Memory B cell (primary cell): Measurements from ENCODE around the gene TNS3.

ENCODE experiments used
- ATAC-seq: fragments of 150-1000 bp; cut with Tn5 transposase; 2 replicates; pipeline ENCODE4 v1.10.0; 2021; ENCODE audit warnings: low read depth, mild to moderate bottlenecking, moderate library complexity
- DNase-seq, 2 donors: peaks; one replicate each; pipeline ENCODE4 v3.0.0; 2022; ENCODE audit warnings: low spot score in 2 of 2
- H3K27ac Mint-ChIP-seq: one replicate; pipeline ENCODE4 v1.8.0; 2022; ENCODE audit warnings: mild to moderate bottlenecking, moderate library complexity, mixed read lengths
- H3K27me3 Mint-ChIP-seq: one replicate; pipeline ENCODE4 v1.8.0; 2022; ENCODE audit warnings: mixed read lengths
- H3K36me3 Mint-ChIP-seq: one replicate; pipeline ENCODE4 v1.8.0; 2022; ENCODE audit warnings: mild to moderate bottlenecking, mixed read lengths
- H3K4me1 Mint-ChIP-seq: one replicate; pipeline ENCODE4 v1.8.0; 2022; ENCODE audit warnings: mixed read lengths
- H3K4me3 Mint-ChIP-seq: one replicate; pipeline ENCODE4 v1.8.0; 2022; ENCODE audit warnings: mild to moderate bottlenecking, moderate library complexity, mixed read lengths
- H3K9me3 Mint-ChIP-seq: one replicate; pipeline ENCODE4 v1.8.0; 2022; ENCODE audit warnings: mixed read lengths

The TNS3 gene

DNA sequence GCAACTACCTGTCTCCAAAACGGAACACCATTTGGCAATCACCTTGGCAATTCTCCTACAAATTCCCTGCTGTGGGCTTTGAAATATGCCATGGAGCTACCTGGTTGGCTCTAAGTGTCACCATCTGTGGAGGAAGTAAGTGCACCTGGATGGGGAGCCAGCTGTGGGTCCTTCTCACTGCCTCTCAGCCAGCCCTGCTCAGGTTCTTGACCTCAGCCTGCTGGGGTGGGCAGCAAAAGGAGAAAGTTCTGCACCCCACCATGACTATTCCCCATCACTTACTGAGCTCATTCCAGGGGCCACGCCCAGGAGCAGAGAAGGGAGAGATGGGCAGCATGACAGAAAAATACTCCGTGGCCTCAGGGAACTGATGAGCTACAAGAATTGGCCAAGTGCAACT is 158.7 kb downstream of the TNS3 start:
- Mint-ChIP-seq H3K4me1 (peaks cover 3% of the 10 kb centered on the region), H3K4me3 (no peak overlapping the region), H3K9me3 (no peaks in the 10 kb centered on the region), H3K27me3 (no peaks in the 10 kb centered on the region), H3K27ac (no peak overlapping the region), H3K36me3 (peaks cover 43% of the 10 kb centered on the region)
- ATAC-seq (no peak), DNase-seq (no peak)

DNA sequence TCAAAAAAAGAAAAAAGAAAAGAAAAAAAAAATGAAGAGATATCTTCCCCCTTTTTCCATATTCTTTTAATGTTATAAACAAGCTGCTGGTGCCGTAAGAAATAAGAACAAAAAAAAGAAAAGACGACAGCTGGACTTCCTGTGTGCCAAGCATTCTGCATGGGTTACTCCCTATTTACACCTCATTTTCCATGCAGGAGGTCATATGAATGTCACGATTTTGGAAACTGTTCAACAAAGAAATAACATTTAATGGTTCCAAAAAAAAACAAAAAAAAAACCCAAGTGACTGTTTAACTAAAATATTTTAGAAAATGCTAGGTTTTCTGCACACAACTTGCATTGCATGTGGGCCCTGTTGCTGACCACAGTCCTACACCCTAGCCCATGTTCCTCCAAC is 159.3 kb downstream of the TNS3 start:
- ATAC-seq (no peak), DNase-seq (no peak)
- peaks cover 3% of the 10 kb centered on the region for H3K4me1 Mint-ChIP-seq
- peaks cover 42% of the 10 kb centered on the region for H3K36me3 Mint-ChIP-seq
- H3K4me3 Mint-ChIP-seq, result no peak overlapping the region
- no peak overlapping the region for H3K27ac Mint-ChIP-seq
- H3K27me3 Mint-ChIP-seq, result no peaks in the 10 kb centered on the region
- no peaks in the 10 kb centered on the region for H3K9me3 Mint-ChIP-seq

- Mint-ChIP-seq H3K27me3 (no peaks in the 10 kb centered on the region), H3K36me3 (peaks cover 36% of the 10 kb centered on the region), H3K9me3 (no peaks in the 10 kb centered on the region), H3K4me1 (peaks cover 3% of the 10 kb centered on the region), H3K4me3 (no peak overlapping the region), H3K27ac (no peak overlapping the region)
- no peak for ATAC-seq
- DNase-seq, result no peak
Measured at GRCh38 chr7:47421456-47421855, 160.5 kb downstream of the TNS3 start.

GRCh38 chr7:47420122-47420780 is 161.7 kb downstream of the TNS3 start:
- Mint-ChIP-seq H3K36me3 (peaks cover 34% of the 10 kb centered on the region), H3K4me3 (no peak overlapping the region), H3K27me3 (no peaks in the 10 kb centered on the region), H3K9me3 (no peaks in the 10 kb centered on the region), H3K27ac (no peak overlapping the region), H3K4me1 (peaks cover 3% of the 10 kb centered on the region)
- no peak for DNase-seq
- no peak for ATAC-seq

DNA sequence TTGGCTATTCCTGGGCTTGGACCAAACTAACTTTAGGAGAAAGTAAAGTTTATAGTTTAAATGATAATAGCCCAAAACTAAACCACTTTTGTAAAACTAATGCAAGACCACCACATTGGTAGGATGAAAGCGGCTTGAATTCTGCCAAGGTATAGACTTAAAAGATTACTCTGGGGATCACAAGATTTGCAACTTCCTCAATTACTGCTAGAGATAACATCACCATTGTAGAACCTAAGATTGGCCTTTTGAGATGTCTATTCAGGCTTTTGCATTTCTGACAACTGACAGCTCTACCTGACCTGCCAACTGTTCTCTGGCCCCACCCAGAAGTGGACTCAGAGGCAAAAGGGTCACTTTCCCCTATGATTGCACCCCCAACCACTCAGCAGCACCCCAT is 162.4 kb downstream of the TNS3 start:
- ATAC-seq (no peak), DNase-seq (no peak)
- H3K27me3 Mint-ChIP-seq, result no peaks in the 10 kb centered on the region
- H3K9me3 Mint-ChIP-seq, result no peaks in the 10 kb centered on the region
- H3K4me1 Mint-ChIP-seq, result peaks cover 3% of the 10 kb centered on the region
- H3K4me3 Mint-ChIP-seq, result no peak overlapping the region
- H3K36me3 Mint-ChIP-seq, result peaks cover 33% of the 10 kb centered on the region
- no peak overlapping the region for H3K27ac Mint-ChIP-seq

DNA sequence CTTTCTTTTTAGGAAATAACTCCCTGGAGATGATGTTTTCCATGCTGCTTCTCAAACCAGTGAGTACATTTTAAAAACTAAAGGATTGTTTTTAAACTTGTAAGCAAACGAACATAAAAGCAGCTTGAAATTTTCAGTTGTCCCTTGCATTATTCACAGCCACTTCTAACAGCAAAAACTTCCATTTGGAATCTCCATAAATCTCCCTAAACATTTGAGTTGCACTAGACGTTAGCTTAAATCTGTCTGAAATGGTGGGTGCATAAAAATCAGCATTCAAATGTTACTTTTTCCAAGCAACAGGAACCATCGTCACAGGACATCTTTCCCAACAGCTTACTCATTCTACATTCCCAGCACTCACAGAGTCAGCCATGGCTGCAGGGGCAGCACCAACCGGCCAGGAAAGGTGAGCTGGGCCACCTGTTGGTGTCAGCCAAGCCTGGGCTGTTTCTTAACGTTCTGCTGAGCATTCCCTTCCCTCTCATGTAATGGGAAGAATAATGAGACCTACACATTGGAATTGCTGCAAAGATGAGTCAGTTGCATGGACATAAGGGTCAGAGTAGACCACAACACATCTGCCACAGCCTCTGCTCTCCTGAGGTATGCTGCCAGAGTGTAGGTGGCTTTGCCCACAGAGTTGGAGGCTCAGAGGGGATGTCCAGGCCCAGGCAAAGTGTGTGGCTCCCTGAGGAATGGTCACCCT is 163.2 kb downstream of the TNS3 start:
- Mint-ChIP-seq H3K36me3 (peaks cover 33% of the 10 kb centered on the region), H3K27me3 (no peaks in the 10 kb centered on the region), H3K4me3 (no peak overlapping the region), H3K4me1 (peaks cover 3% of the 10 kb centered on the region), H3K9me3 (no peaks in the 10 kb centered on the region), H3K27ac (no peak overlapping the region)
- ATAC-seq (no peak), DNase-seq (no peak)

DNA sequence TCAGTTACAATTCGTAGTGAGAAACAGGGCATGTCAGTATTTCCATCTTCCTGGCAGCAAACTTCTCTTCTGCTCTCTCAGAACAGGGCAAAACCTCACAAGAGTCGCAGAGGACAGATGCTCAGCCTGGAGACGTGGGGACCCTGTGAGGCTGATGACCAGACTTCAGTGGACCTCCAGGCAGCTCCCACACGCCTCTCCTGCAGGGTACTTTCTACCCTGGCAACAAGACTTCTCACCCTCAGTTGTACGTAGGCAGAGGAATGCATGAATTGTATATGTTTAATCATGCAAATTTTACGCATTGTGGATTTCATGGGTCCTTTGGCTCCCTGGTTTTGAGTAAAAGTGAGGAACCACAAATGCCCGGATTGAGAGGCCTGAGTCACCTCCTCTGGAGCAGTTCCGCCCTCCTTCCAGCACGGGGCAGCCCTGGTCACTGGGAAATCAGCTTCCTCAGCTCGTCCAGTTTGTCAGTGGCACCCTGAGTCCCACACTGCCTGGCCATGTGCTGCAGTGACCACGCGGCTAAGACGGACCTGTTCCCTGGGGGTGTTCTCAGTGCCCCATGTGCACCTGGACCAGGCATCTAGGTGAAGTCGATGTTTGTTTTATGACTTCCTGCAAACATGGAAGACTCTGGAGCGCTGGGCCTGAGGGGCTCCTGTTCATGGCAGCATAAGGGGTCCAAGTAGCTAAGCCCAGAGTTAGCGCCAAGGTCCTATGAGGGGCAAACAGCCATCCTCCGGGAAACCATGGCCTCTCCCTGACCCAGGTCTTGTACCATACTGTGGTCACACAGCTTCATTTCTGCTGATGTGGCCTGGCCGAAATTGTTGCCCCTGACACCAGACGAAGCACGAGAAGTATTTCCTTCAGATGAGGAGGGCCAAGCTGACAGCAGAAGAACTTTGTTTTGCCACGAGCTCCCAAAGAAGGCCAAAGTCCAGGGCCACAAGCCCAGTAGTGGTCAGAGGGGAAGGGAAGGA is 165.1 kb downstream of the TNS3 start:
- H3K4me3 Mint-ChIP-seq, result no peak overlapping the region
- H3K27ac Mint-ChIP-seq, result no peak overlapping the region
- peaks cover 25% of the 10 kb centered on the region for H3K36me3 Mint-ChIP-seq
- H3K27me3 Mint-ChIP-seq, result no peaks in the 10 kb centered on the region
- H3K4me1 Mint-ChIP-seq, result peaks cover under 1% of the 10 kb centered on the region
- H3K9me3 Mint-ChIP-seq, result no peaks in the 10 kb centered on the region
- DNase-seq, result no peak
- no peak for ATAC-seq

DNA sequence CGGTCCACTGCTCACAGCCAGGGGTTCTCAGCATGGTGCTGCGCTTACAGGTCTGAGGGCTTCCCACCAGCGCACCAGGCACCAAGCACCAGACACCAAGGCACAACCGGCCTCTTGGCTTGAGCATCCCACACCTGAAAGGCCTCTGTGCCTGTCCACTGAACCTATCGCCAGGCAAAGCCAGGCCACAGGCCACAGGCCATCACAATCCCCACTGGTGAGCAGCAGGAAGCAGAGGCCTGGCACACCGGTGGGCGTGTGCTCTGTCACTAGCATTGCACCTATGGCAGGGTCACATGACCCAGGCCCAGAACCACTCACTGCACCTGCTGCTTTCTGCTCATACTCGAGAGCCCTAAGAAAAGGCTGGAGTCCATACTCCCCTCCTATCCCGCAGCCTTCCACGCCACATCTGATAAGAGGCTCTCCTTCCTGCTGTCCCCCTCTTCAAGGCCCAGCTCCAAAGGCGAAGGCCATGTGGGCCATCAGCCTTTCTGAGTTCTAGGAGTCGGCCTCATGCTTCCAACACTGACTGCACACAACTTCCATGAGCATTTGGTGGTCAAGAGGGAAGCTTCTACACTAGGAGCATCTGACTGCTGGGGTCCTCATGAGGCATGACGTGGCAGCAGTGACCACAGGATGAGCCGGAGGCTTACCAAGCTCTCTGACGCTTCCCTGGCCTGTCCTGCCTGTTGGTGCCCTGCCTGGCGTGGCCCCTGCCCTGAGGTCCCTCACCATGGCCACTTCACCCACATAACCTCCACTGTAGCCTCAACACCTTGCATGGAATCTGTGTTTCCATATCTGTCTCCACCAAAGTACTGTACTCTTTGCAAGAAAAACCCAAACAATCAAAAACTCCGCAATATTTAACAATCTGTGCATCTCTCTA is 166.3 kb downstream of the TNS3 start:
- Mint-ChIP-seq H3K4me3 (no peak overlapping the region), H3K27me3 (no peaks in the 10 kb centered on the region)
- no peak for ATAC-seq

GRCh38 chr7:47414342-47415317 is 167.3 kb downstream of the TNS3 start:
- Mint-ChIP-seq H3K27ac (no peak overlapping the region), H3K4me3 (no peak overlapping the region), H3K36me3 (peaks cover 15% of the 10 kb centered on the region), H3K9me3 (no peaks in the 10 kb centered on the region), H3K27me3 (no peaks in the 10 kb centered on the region), H3K4me1 (no peaks in the 10 kb centered on the region)
- DNase-seq (no peak), ATAC-seq (no peak)

More for the DNA sequence above, 166.3 kb downstream of the TNS3 start:
- H3K27ac Mint-ChIP-seq, result no peak overlapping the region
- DNase-seq, result no peak
- H3K36me3 Mint-ChIP-seq, result peaks cover 21% of the 10 kb centered on the region
- H3K4me1 Mint-ChIP-seq, result no peaks in the 10 kb centered on the region
- no peaks in the 10 kb centered on the region for H3K9me3 Mint-ChIP-seq

DNA sequence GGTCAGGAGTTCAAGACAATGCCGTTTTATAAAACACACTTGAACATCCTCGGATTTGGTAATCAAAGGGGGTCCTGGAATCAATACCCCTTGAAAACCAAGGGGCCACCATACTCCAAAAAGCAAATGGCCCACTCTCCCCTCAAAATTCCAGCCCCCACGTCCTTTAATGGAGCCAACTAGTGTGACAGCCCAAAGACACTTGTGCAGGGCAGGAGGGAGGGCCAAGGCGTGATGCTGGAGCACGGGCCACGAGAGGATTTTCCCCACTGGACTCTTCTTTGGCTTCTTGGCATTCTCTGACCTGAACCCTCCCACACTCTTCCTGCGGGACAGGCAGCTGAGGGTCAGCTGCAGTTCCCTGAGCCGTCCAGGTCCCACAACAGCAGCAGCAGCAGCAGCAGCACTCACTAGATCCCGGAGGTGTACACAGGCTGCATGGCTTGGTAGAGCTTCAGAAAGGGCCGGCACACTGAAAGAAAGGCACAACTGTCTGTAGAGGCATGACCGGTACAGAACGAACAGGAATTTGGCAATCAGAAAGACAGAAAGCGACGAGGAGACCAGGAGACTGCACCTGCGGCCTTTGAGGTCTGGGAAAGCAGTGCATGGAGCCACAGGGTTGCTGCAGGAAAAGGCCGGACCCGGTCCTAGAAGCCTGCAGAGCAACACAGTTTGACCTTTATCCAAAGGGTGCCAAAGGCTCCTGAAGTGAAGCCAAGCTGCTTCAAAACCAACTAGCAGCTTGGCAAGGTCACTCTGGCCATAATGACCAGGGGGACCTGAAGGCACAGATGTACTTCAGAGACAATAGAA is 168.2 kb downstream of the TNS3 start:
- Mint-ChIP-seq H3K27ac (peak overlapping the region; percentile 68), H3K36me3 (peaks cover 16% of the 10 kb centered on the region)

GRCh38 chr7:47411901-47412300 is 170.0 kb downstream of the TNS3 start:
- DNase-seq (no peak), ATAC-seq (no peak)
- no peak overlapping the region for H3K27ac Mint-ChIP-seq
- H3K27me3 Mint-ChIP-seq, result no peaks in the 10 kb centered on the region
- H3K36me3 Mint-ChIP-seq, result peaks cover 23% of the 10 kb centered on the region
- H3K9me3 Mint-ChIP-seq, result no peaks in the 10 kb centered on the region
- H3K4me1 Mint-ChIP-seq, result no peaks in the 10 kb centered on the region
- H3K4me3 Mint-ChIP-seq, result no peak overlapping the region

More for the DNA sequence above, 168.2 kb downstream of the TNS3 start:
- Mint-ChIP-seq H3K4me3 (no peak overlapping the region), H3K27me3 (no peaks in the 10 kb centered on the region), H3K4me1 (no peaks in the 10 kb centered on the region), H3K9me3 (no peaks in the 10 kb centered on the region)
- DNase-seq, result no peak
- no peak for ATAC-seq

GRCh38 chr7:47411281-47411869 is 170.5 kb downstream of the TNS3 start:
- DNase-seq (no peak), ATAC-seq (no peak)
- Mint-ChIP-seq H3K4me3 (no peak overlapping the region), H3K9me3 (no peaks in the 10 kb centered on the region), H3K27ac (no peak overlapping the region), H3K36me3 (peaks cover 26% of the 10 kb centered on the region), H3K27me3 (no peaks in the 10 kb centered on the region), H3K4me1 (no peaks in the 10 kb centered on the region)
